ENCODE results near the gene ARID5B.

Gene ARID5B

GRCh38 chr10:62038609-62039190, 137.2 kb downstream of the ARID5B start:
- DNase-seq: peak; percentile 72

GRCh38 chr10:62039954-62040353, 138.5 kb downstream of the ARID5B start:
- no peak for DNase-seq

GRCh38 chr10:62040881-62041280, 139.4 kb downstream of the ARID5B start:
- peak; percentile 26 for DNase-seq

- peak; percentile 21 for DNase-seq
Observed at GRCh38 chr10:62043421-62044021, 142.0 kb downstream of the ARID5B start.

- no peak for DNase-seq
Observed at GRCh38 chr10:62044566-62044965, 143.1 kb downstream of the ARID5B start.

- peak; percentile 20 for DNase-seq
Observed at GRCh38 chr10:62045765-62046521, 144.4 kb downstream of the ARID5B start.

GRCh38 chr10:62046522-62047227, 145.2 kb downstream of the ARID5B start:
- DNase-seq: peak; percentile 39

GRCh38 chr10:62047228-62047892, 145.9 kb downstream of the ARID5B start:
- peak; percentile 32 for DNase-seq

- peak; percentile 40 for DNase-seq
Observed at GRCh38 chr10:62047960-62048383, 146.5 kb downstream of the ARID5B start.

GRCh38 chr10:62048470-62048869, 147.0 kb downstream of the ARID5B start:
- peak; percentile 34 for DNase-seq

GRCh38 chr10:62048919-62049623, 147.6 kb downstream of the ARID5B start:
- DNase-seq: peak; percentile 84

GRCh38 chr10:62049624-62050345, 148.3 kb downstream of the ARID5B start:
- peak; percentile 1 for DNase-seq

- DNase-seq: no peak
Observed at GRCh38 chr10:62050346-62050892, 148.9 kb downstream of the ARID5B start.

- DNase-seq: peak; percentile 43
Observed at GRCh38 chr10:62050893-62051433, 149.5 kb downstream of the ARID5B start.

GRCh38 chr10:62052276-62052675, 150.8 kb downstream of the ARID5B start:
- DNase-seq: no peak

GRCh38 chr10:62053860-62054259, 152.4 kb downstream of the ARID5B start:
- DNase-seq: no peak

GRCh38 chr10:62054408-62054807, 152.9 kb downstream of the ARID5B start:
- DNase-seq: peak; percentile 21

GRCh38 chr10:62054830-62055229, 153.3 kb downstream of the ARID5B start:
- DNase-seq: no peak

- no peak for DNase-seq
Observed at GRCh38 chr10:62056219-62056618, 154.7 kb downstream of the ARID5B start.

GRCh38 chr10:62056698-62057097, 155.2 kb downstream of the ARID5B start:
- DNase-seq: no peak

- DNase-seq: no peak
Observed at GRCh38 chr10:62057359-62057758, 155.9 kb downstream of the ARID5B start.
